Breast epithelium (tissue), 4 donors: ENCODE data around the gene PHLDA3. TPM values are rescaled to one million over a fixed set of nuclear protein-coding genes. Genes with fewer than 3 reads are reported as not detected.

Experiments used
- DNase-seq, 2 donors: peaks; one replicate each; pipeline ENCODE4 v3.0.0-alpha.2; 2019; ENCODE audit warnings: low spot score in 2 of 2
- H3K27ac ChIP-seq, 2 donors: fragments of 200-600 bp; sonication (generic) in 1 of 2; one replicate each; pipeline ENCODE4 v1.5.1; 2016 to 2019; ENCODE audit warnings: mild to moderate bottlenecking in 1 of 2
- H3K27me3 ChIP-seq, 2 donors: fragments of 200-600 bp; sonication (generic) in 1 of 2; one replicate each; pipeline versions ENCODE4 v1.5.1 to v1.6.0; 2017 to 2019; ENCODE audit warnings: control low read depth in 1 of 2, mild to moderate bottlenecking in 1 of 2
- H3K36me3 ChIP-seq: fragments of 200-600 bp; one replicate; pipeline ENCODE4 v1.5.1; 2019
- H3K4me1 ChIP-seq, 2 donors: fragments of 200-600 bp; sonication (generic); one replicate each; pipeline ENCODE4 v1.5.1; 2016 to 2019; ENCODE audit warnings: control low read depth in 1 of 2
- H3K4me3 ChIP-seq, 3 donors: fragments of 200-600 bp; sonication (generic); 1 replicate in 2 of 3; 2 replicates in 1 of 3; pipeline ENCODE4 v1.5.1; 2016 to 2019; ENCODE audit warnings: mild to moderate bottlenecking in 3 of 3, moderate library complexity in 2 of 3
- H3K9me3 ChIP-seq, 2 donors: fragments of 200-600 bp; sonication (generic) in 1 of 2; one replicate each; pipeline ENCODE4 v1.5.1; 2016 to 2019; ENCODE audit warnings: control low read depth in 1 of 2
- POLR2A ChIP-seq: fragments of 450-650 bp; IDR thresholded peaks from one replicate; pipeline ENCODE4 v1.6.1; 2016; ENCODE audit warnings: antibody characterized with exemption, mild to moderate bottlenecking, moderate library complexity
- POLR2AphosphoS5 ChIP-seq, 3 donors: sonication (generic); formaldehyde crosslinking; IDR thresholded peaks; one replicate each; pipeline ENCODE4 v1.6.1; 2017; ENCODE audit warnings: antibody characterized with exemption in 3 of 3
- intact Hi-C: fragments of 100-400 bp; cut with DNase I; formaldehyde crosslinking; loops from one replicate; pipeline ENCODE4 v1.15.1; 2023; ENCODE audit warnings: low total_unique reads
- total RNA-seq, 3 donors: library from RNA; depleted of rRNA; stranded (reverse); fragments of >200 nt; gene quantifications; one replicate each; pipeline ENCODE4 v1.1.0, GENCODE V29; 2016
- TF ChIP-seq, protein P1 (sequence below), 3 donors: fragments of 450-650 bp; IDR thresholded peaks; one replicate each; pipeline ENCODE4 v1.5.1; 2016 to 2017; ENCODE audit warnings: antibody characterized with exemption in 3 of 3, mild to moderate bottlenecking in 3 of 3, moderate library complexity in 3 of 3

Gene PHLDA3
- total RNA-seq, 3 donors from 2014 or later, result 65.7 to 116 (median 92.7) TPM

- no peak overlapping the region for H3K4me3 ChIP-seq
- no peaks in the 10 kb centered on the region for H3K27me3 ChIP-seq
- no peak for DNase-seq
- intact Hi-C loops, result no loop called here
- no peaks in the 10 kb centered on the region for H3K36me3 ChIP-seq
- peak overlapping the region in 1 of 2 donors; percentile 87 for H3K27ac ChIP-seq
- no peaks in the 10 kb centered on the region for H3K9me3 ChIP-seq
- peaks cover 0 to 16% of the 10 kb centered on the region in 2 donors for H3K4me1 ChIP-seq
- TF ChIP-seq POLR2AphosphoS5 (IDR thresholded peaks at IDR 0.05) (no peak), POLR2A (no peak)
- TF ChIP-seq, protein P1, sequence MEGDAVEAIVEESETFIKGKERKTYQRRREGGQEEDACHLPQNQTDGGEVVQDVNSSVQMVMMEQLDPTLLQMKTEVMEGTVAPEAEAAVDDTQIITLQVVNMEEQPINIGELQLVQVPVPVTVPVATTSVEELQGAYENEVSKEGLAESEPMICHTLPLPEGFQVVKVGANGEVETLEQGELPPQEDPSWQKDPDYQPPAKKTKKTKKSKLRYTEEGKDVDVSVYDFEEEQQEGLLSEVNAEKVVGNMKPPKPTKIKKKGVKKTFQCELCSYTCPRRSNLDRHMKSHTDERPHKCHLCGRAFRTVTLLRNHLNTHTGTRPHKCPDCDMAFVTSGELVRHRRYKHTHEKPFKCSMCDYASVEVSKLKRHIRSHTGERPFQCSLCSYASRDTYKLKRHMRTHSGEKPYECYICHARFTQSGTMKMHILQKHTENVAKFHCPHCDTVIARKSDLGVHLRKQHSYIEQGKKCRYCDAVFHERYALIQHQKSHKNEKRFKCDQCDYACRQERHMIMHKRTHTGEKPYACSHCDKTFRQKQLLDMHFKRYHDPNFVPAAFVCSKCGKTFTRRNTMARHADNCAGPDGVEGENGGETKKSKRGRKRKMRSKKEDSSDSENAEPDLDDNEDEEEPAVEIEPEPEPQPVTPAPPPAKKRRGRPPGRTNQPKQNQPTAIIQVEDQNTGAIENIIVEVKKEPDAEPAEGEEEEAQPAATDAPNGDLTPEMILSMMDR (IDR thresholded peaks at IDR 0.05), result no peak
These were observed 13.9 kb downstream of the PHLDA3 start for GRCh38 chr1:201455098-201455497.

DNA sequence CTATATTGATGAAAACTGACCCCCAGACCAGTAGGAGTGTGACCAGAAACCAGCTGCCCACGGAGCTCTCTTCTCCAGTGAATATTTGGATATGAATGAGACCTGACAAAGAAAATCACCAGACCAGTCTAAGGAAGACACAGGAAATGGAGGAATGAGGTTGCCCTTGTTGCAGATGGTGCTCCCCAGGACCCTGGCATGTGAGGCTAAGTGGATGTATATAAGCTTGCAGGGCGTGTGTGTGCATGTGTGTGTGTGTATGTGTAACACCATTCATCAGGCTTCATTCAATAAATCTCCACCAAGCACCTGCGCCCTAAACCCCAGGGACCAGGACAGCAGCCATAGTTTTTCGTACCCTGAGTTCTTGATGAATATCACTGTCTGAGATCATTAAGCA is 14.4 kb downstream of the PHLDA3 start:
- no peaks in the 10 kb centered on the region for H3K27me3 ChIP-seq
- intact Hi-C loops, result no loop called here
- no peak overlapping the region for H3K4me3 ChIP-seq
- no peak for DNase-seq
- no peaks in the 10 kb centered on the region for H3K36me3 ChIP-seq
- H3K9me3 ChIP-seq, result no peaks in the 10 kb centered on the region
- TF ChIP-seq, protein P1 (IDR thresholded peaks at IDR 0.05), result no peak
- TF ChIP-seq POLR2AphosphoS5 (IDR thresholded peaks at IDR 0.05), result no peak
- no peak for TF ChIP-seq POLR2A
- peaks cover 0 to 14% of the 10 kb centered on the region in 2 donors for H3K4me1 ChIP-seq
- H3K27ac ChIP-seq, result peak overlapping the region in 1 of 2 donors; percentile 87

GRCh38 chr1:201452866-201453265 is 16.1 kb downstream of the PHLDA3 start:
- H3K9me3 ChIP-seq, result no peaks in the 10 kb centered on the region
- no peak for DNase-seq
- intact Hi-C loops, result no loop called here
- TF ChIP-seq POLR2A (no peak), POLR2AphosphoS5 (IDR thresholded peaks at IDR 0.05) (no peak)
- TF ChIP-seq, protein P1 (IDR thresholded peaks at IDR 0.05), result no peak
- no peak overlapping the region for H3K4me3 ChIP-seq
- peaks cover 4 to 29% of the 10 kb centered on the region in 2 donors for H3K4me1 ChIP-seq
- H3K27me3 ChIP-seq, result no peaks in the 10 kb centered on the region
- H3K36me3 ChIP-seq, result no peaks in the 10 kb centered on the region
- no peak overlapping the region for H3K27ac ChIP-seq

DNA sequence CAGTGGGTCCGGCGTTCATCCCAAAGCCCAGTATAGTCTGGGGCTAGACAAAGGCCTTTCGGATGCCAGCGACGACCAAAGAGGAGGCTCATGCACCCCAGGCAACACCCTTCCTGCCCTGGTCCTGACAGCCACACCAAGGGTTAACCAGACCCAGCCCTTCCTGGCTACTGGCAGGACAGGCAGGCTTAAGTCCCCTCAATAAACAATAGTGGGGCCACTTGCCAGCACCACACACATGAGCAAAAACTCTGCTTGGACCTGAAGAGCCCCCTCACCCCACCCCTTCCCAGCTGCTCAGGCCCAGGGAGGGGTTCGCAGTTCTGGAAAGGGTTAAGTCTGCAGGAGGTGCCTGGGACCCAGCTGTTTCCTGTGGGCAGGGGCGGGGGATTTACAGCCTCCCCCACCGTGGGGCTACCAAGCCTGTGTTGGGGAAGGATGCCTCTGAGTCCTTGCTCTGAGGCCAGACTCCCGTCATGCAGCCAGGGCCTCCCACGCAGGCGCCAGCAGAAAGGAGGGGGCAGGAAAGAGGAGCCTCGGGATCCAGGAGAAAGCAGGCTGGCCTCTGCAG is 18.2 kb downstream of the PHLDA3 start:
- intact Hi-C loops, result no loop called here

GRCh38 chr1:201448990-201449389 is 20.0 kb downstream of the PHLDA3 start:
- H3K9me3 ChIP-seq, result no peaks in the 10 kb centered on the region
- no peak overlapping the region for H3K4me3 ChIP-seq
- H3K27ac ChIP-seq, result peak overlapping the region; percentile 71 to 76
- no peaks in the 10 kb centered on the region for H3K27me3 ChIP-seq
- no peak for DNase-seq
- H3K4me1 ChIP-seq, result peaks cover 4 to 24% of the 10 kb centered on the region in 2 donors
- H3K36me3 ChIP-seq, result no peaks in the 10 kb centered on the region
- intact Hi-C loops, result no loop called here
- TF ChIP-seq, protein P1 (IDR thresholded peaks at IDR 0.05), result no peak
- TF ChIP-seq POLR2AphosphoS5 (IDR thresholded peaks at IDR 0.05), result no peak

More for the DNA sequence above, 18.2 kb downstream of the PHLDA3 start:
- H3K4me3 ChIP-seq, result peak overlapping the region in 1 of 3 donors; percentile 13
- no peaks in the 10 kb centered on the region for H3K9me3 ChIP-seq
- DNase-seq, result peak in 1 of 2 donors; percentile 70
- TF ChIP-seq POLR2A (no peak), POLR2AphosphoS5 (IDR thresholded peaks at IDR 0.05) (peak in 1 of 3 donors; percentile 26)
- no peaks in the 10 kb centered on the region for H3K27me3 ChIP-seq
- H3K27ac ChIP-seq, result peak overlapping the region; percentile 68 to 73
- peaks cover 4 to 24% of the 10 kb centered on the region in 2 donors for H3K4me1 ChIP-seq
- no peaks in the 10 kb centered on the region for H3K36me3 ChIP-seq
